Suprapubic skin (tissue), 4 donors: ENCODE data around the gene ZNF444.
"Not testable (repeated sequence)": the region's sequence is repeated elsewhere in the genome, so short reads cannot be mapped to it uniquely, and the experiment has no call there.

Source experiments
- EP300 ChIP-seq: sonication (generic); formaldehyde crosslinking; IDR thresholded peaks from one replicate; pipeline ENCODE4 v1.6.1; 2017; ENCODE audit warnings: antibody characterized with exemption
- POLR2AphosphoS5 ChIP-seq, 3 donors: sonication (generic); formaldehyde crosslinking; IDR thresholded peaks; one replicate each; pipeline ENCODE4 v1.6.1; 2017; ENCODE audit warnings: antibody characterized with exemption in 3 of 3
- TF ChIP-seq, protein P1 (sequence below), 2 donors: fragments of 200-600 bp in 1 of 2; fragments of 450-650 bp in 1 of 2; sonication (generic) in 1 of 2; IDR thresholded peaks; one replicate each; pipeline ENCODE4 v1.5.1; 2016 to 2019; ENCODE audit warnings: antibody characterized with exemption in 2 of 2, mild to moderate bottlenecking in 1 of 2, moderate library complexity in 1 of 2

- TF ChIP-seq, protein P1, sequence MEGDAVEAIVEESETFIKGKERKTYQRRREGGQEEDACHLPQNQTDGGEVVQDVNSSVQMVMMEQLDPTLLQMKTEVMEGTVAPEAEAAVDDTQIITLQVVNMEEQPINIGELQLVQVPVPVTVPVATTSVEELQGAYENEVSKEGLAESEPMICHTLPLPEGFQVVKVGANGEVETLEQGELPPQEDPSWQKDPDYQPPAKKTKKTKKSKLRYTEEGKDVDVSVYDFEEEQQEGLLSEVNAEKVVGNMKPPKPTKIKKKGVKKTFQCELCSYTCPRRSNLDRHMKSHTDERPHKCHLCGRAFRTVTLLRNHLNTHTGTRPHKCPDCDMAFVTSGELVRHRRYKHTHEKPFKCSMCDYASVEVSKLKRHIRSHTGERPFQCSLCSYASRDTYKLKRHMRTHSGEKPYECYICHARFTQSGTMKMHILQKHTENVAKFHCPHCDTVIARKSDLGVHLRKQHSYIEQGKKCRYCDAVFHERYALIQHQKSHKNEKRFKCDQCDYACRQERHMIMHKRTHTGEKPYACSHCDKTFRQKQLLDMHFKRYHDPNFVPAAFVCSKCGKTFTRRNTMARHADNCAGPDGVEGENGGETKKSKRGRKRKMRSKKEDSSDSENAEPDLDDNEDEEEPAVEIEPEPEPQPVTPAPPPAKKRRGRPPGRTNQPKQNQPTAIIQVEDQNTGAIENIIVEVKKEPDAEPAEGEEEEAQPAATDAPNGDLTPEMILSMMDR (IDR thresholded peaks at IDR 0.05): not testable (repeated sequence)
- not testable (repeated sequence) for TF ChIP-seq POLR2AphosphoS5 (IDR thresholded peaks at IDR 0.05); EP300
Measured at GRCh38 chr19:56175861-56176307, 34.8 kb downstream of the ZNF444 start, which contains the start of gene GALP.
